ENCODE measurements around the gene EME2.

Gene EME2

DNA sequence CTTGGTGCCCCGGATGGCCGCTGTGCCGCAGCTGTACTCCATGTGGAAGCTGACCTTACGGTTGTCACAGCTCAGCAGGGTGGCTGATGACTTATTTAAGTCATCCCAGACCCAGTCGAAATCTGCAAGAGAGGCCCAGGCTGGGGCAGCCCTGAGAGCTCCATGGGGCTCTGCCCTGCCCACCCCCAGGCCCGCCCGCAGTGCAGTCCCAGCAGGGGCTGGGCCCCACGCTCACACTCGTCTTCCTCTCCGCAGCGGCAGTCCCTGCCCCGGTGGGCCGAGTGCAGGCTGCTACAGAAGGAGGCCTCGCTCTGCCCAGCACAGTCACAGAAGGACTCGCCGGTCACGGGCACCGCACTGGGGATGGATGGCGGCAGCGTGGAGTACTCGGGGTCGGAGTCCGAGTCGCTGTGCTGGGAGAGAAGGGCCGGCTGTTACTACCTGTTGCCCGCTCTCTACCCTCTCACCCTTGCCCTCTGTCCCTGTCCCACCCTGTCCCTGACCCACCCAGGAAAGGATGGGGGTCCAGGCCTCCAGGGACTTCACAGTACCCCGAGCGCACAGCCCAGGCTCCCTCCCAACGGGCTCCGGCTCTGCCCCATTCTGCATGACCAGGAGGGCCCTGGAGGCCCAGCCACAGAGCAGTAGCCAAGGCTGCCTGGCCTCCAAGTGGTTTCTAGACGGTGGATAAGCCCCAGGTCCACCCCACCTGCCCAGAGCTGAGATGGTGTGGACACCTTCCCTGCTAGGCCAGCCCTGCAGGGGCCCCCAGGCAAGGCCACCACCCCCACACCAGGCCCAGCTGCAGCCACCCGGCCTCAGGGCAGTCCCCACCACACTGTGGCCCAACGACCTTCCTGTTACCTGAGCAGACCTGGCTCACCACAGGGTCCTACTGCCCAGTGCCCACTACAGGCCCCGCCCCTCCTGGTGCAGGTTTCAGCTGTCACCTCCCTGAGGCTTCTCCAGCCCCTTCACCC lies 5.9 kb downstream of the EME2 start:
- no peak for DNase-seq

DNA sequence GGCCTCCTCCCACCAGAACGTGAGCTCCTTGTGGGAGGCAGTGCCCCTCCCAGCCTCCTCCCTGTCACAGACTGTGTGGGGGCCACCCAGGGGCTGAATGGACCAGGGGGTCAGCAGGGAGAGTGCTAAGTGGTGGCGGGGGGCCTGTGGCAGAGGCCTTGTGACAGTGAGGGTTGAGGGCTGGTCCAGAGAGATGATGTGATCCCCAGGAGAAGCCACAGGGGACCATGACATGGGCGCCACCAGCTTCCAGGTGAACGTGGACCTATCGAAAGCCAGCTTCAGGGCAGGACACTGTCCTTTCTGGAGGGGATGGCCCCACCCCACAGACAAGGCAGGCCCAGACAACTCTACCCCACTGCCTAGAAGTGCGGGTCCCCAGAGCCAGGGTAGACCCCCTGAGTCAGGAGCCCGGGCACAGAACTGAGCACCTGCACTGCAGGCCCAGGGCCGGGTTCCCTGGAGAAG lies 6.7 kb downstream of the EME2 start:
- no peak for DNase-seq

DNA sequence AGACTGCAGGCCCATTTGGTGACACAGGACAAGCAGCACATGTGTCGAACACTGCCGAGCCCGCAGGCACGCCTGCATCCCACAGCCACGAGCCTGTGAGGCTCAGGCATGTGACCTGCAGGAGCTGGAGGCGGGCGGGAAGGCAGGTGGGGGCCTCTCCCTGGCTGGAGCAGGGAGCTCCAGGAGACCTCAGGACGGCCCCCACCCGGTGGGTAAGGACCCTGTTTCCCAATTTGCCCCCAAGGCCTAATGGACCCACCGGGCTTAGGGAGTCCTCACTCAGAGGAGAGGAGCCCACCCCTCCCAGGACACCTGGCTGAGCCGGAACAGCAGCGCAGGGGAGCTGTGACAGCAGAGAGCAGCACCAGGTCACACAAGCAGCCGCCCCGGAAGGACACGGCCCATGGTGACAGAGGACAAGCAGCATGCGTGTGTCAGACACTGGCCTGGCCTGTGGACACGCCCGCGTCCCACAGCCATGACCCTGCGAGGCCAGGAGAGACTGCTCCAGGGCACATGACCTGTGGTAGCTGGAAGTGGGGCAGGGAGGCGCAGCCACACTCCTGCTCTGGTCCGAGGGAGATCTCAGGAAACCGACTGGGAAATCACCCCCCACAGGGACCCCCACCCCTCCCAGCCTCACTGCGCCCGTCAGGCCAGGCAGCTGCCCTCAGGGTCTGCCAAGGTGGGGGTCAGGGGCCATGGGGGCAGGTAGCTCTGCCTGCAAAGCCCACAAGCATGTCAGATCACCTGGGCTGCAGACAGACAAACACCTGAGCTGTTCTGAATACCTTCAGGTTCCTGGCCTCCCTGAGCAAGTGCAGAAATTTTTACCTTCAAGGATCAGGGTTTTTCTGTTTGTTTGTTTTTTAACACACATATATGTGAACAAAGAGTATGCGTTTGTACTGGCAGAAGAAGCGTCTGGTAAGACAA lies 7.4 kb downstream of the EME2 start:
- no peak for DNase-seq

DNA sequence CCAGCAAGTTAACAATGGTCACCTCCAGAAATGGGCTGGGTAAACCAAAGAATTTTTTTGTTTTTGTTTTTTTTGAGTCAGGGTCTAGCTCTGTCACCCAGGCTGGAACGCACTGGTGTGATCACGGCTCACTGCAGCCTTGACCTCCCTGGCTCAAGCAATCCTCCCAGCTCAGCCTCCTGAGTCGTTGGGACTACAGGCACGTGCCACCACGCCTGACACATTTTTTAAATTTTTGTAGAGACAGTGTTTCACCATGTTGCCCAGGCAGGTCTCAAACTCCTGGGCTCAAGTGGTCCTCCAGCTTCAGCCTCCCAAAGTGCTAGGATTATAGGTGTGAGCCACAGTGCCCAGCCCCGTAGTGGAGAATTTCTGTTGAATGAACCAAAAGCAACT lies 8.1 kb downstream of the EME2 start:
- DNase-seq, result no peak

DNA sequence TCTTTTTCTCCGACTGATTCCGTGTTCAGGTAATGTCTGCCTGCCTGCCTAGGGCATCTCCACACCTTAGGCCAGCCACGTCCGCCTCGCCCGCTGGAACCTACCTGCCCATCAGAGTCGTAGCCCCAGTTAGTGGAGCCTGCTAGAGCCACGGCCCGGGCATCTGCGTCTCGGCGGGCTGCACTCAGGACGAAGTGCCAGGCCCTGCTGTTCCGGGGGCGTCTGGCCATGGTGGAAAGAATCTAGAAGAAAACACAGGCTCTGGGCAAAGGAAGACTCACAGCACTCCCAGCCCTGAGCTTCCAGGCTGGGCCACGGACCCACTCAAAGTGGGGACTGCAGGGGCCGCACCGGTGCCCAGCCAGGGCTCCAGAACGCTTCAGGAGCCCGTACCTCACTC lies 8.6 kb downstream of the EME2 start:
- no peak for DNase-seq

DNA sequence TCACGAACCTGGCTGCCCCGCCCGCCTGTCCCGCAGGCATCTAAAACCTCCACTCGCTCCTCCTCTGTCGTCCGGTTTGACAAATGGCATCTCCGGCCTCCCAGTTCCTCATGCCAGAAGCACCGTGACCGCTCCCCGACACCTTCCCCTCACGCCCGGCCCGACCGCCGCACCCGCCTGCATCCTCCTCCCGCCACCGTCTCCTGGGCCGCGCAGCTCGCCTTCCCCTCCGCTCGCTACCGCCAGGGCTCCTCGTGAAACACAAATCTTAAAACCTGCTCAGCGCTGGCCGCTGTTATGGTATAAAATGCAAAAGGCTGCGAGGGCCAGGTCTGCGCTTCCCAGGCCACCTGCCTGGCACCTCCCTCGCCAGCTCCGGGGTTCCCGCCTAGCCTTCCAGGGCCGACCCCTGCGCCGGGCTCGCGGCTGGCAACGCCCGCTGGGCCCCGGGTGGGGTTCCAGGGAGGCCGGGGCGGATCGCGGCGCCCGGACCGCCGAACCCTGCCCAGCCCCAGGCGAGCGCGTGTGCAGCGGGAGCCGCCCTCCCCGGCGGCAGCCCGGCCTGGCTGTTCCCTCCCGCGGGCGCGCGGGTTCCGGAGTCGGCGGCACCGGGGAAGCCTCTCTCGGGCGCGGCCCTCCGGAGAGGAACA lies 9.3 kb downstream of the EME2 start:
- DNase-seq, result no peak

DNA sequence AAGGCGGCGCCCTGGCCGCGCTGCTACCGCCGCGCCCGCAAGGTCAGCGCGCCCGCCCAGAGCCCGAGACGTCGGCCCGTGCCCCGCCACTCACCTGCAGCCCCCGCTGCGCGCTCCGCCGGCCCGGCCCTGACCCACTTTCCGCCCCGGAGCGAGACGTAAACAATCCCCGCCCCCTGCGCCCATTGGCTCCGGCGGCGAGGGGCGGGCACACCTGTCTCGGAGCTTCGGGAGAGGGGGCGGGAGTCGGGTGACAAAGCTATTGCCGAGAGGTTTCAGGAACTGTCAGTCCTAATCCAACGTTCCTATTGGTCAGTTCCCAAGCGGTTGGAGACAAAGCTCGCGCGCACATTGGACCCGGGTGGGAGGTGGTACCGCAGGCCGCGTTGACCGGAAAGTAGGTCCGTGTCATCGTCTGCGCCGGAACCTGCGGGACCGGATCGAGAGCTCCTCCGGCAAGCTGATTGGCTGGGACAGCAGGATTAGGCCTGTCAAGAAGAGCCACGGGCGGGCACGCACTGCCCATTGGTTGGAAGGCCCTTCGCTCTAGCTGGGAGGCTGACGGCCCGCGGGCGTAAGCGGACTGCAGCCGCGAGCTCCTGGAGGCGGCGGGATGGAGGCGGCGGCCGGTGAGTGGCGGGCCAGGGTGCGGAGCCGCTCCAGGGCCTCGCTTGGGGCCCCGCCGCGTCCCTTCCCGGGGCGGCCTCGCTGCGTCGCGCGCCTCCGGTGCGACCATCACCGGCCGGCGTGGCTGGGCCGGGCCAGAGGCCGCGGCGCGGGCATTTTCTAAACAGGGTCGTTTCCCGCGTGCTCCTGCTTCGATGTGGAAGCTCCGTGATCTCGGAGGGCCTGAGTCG lies 10.0 kb downstream of the EME2 start, which contains the start of the genes NUBP2 and SPSB3:
TSS of gene NUBP2 (plus strand) at position 553 of the 857 bp plus-strand sequence. CDS start at position 614, 61 bp downstream.
TSS of gene SPSB3 (minus strand) at position 164 of the 857 bp plus-strand sequence. CDS start 1,088 bp downstream, outside the sequence.
- peak; percentile 100 for DNase-seq

DNA sequence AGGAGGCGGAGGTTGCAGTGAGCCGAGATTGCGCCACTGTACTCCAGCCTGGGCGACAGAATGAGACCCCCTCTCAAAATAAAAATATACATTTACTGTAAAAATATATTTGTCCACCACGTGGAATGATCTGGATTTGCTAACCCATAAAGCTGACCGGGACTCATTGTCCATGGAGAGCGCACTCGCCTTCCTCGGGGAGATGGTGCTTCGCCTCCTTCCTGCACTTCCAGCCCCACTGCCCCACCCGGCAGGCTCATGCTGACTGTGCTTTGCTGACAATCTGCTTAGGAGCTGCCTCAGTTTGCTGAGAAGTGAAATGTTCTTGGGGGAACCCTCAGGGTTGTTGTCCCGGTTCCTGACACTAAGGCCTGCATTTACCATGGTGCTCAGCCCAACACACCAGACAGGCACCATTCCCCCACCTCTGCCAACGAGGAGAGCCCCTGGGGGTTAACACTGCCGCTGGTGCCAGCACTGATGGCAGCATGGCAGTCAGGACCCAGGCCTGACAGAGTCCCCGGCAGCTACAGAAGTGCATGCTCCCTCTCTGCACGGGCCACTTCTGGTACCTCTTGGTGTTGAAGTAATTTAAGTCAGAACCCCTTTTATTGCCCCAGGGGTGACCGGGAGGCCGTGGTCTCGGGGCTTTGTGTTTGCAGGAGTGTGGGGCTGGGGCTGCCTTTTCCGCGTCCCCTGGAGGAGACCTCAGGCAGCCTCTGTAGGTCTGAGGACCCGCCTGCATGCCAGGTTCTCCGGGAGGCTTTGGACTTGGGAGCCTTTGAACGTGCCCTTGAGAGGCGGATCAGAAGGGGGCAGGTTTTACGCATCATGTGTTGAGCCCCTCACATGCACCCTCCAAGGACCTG lies 12.6 kb downstream of the EME2 start:
- DNase-seq, result no peak

DNA sequence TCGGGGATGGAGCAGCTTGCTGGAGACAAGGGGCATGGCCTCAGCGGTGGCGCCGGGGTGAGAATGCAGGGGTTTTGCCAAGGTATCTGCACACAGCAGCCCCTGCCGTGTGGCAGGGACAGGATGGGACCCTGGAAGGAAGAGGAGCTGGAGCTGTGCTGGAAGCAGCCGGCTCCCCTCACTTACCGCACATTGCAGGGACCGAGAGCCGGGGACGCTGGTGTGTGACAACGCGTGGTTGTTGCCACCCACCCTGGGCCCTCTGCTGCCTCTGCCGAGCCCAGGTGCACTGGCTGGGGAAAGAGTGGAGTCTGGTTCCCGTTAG lies 13.2 kb downstream of the EME2 start:
- no peak for DNase-seq

DNA sequence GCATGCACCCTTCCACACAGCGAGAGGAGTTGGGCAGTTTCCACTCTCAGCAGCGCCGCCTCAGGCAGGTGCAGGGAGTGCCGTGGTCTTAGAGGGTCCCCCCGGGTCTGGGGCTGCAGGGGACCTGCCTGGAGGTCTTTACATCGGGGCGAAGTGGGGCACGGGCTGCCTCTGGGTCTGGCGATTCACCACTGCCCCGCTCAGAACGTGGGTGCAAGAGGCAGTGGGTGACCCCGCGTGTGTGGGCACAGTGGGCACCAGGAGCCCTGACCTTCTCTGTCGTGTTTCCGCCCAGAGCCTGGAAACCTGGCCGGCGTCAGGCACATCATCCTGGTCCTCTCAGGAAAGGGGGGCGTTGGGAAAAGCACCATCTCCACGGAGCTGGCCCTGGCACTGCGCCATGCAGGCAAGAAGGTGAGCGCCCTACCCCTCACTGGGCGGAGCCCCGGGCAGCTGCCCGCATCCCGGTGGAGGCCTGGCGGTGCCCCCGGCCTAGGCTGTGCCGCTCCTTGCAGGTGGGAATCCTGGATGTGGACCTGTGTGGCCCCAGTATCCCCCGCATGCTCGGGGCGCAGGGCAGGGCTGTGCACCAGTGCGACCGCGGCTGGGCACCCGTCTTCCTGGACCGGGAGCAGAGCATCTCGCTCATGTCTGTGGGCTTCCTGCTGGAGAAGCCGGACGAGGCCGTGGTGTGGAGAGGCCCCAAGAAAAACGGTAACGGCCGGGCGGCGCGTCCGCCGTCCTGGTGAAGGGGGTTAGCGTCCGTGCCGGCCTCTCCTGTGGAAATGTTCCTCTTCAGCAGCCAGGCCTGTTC lies 13.8 kb downstream of the EME2 start:
- no peak for DNase-seq

DNA sequence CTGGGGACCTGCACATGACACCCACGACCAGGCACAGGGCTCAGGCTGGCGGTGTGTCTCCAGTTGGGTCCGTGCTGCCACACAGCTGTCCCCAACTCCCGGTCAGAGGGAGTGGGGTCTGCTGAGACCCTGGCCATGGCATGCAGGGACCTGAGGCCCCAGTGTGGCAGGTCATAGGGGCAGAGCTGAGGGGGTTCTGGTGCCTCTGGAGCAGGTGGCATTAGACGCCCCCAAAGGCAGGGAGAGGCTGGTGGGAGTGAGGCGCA lies 14.4 kb downstream of the EME2 start:
- DNase-seq, result no peak

DNA sequence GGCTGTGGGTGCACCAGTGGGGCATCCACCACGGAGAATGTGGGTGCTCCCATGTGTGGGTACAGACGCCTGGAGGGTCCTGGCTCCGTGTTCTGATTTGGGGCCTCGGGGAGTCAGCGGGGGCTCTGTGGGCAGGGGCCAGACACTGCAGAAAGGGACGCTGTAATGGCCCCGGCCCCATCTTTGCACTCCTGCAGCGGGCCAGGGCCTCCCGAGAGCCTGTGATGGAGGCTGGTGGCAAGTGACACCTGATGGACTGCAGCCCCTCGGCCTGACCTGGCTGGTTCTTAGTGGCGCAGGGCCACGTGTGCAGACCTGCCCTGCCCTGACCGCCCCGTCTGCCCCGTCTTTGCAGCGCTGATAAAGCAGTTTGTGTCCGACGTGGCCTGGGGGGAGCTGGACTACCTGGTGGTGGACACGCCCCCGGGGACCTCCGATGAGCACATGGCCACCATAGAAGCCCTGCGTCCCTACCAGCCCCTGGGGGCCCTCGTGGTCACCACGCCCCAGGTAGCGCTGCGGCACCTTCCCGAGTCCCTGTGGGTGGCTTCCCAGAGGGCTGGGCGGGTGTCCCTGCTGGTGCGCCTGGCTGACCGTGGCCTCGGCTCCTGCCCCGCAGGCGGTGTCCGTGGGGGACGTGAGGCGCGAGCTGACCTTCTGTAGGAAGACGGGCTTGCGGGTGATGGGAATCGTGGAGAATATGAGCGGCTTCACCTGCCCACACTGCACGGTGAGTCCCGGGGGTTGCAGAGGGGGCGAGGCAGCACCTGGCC lies 14.9 kb downstream of the EME2 start:
- no peak for DNase-seq

DNA sequence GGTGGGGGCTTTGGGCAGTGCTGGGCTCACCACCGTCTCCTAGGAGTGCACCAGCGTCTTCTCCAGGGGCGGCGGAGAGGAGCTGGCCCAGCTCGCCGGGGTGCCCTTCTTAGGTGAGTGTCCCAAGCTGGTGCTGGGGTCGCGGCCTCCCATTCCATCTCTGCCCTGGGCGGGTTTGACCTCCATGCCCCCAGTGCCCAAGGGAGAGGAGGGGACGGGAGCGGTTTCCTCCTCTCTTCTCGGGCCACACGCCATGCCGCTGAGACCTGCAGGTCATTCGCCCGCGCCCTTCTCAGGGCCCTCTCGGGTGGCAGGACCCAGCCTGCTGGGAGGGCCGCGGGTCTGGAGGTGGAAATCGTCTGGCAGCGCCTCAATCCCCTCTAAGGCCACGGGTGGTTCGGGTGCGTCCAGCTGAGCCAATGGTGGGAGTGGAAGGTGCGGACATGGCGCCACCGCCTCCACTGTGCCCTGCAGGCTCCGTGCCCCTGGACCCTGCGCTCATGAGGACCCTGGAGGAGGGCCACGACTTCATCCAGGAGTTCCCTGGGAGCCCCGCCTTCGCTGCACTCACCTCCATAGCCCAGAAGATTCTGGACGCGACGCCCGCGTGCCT lies 15.6 kb downstream of the EME2 start:
- DNase-seq, result no peak

DNA sequence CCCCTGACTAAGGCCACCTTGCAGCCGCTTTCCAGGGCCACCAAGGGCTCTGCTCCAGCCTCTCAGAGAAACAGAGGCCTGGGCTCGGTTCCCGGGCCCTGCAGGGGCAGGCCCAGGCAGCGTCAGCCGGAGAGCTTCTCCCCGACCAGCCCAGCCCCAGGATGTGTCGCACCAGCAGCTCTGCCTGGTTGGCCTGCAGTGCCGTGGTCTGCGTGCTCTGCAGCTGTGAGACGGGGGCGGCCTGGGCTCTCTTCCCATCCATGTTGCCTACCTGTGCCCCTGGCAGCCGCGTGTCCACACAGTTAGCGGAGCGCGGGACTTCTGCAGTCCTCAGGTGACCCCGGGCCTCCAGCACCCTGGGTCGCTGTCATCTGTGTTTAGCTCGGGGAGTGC lies 16.1 kb downstream of the EME2 start:
- no peak for DNase-seq

DNA sequence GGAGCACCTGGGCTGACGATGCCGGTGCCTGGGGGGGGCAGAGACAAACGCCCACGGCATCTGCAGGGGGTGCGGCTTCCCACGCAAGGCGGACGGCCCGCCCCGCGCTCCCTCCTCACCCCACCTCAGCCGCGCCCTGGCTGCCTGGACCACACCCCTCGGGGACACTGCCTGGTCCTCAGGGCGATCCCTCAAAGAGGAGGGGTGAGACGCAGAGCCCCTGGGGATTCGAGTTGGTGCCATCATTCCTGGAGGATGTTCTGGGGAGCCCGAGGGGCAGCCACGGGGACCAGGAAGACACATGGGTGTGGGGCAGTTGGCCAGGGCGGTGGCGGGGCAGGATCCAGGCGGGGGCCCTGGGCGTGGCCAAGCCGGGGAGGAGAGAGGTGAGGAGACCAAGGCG lies 17.0 kb downstream of the EME2 start:
- DNase-seq, result no peak

DNA sequence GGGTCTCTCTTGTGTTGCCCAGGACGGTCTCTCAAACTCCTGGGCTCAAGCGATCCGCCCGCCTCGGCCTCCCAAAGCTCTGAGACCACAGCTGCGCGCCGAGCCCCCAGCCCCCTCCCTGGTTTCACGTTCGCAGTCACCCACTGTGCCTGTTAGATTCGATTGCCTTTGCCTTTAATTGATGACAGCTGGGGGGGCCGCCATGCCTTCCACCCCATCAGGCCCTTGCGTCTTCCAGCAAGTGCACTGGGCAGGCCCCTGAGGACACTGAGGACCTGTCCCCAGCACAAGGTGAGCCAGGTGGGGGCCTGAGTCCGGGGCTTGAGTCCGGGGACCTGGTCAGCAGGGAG lies 17.6 kb downstream of the EME2 start:
- DNase-seq, result no peak

DNA sequence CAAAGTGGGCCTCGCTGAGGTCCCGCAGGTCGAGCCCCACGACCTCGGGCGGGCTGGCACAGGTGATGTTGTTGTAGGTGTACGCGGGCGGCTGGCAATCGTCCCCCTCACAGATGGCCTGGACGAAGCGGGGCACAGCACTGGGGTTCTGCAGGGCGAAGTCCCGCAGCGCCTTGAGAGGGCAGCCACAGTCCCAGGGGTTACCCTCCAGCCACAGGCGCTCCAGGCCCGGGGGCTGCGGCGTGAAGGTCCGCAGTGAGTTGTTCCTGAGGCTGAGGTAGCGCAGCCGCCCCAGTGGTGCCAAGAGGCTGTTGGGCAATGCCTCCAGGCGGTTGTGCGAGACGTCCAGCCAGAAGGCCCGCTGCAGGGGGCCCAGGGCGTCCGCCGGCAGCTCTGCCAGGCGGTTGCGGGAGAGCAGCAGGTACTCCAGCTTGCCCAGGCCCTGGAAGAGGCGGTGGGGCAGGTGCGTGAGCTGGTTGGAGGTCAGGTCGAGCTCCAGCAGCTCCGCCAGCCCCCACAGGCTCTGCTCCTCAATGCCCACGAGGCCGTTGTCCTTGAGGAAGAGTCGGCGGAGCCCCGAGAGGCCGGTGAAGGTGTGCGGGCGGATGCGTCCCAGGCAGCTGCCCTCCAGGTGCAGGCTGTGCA lies 18.1 kb downstream of the EME2 start:
- DNase-seq, result no peak

DNA sequence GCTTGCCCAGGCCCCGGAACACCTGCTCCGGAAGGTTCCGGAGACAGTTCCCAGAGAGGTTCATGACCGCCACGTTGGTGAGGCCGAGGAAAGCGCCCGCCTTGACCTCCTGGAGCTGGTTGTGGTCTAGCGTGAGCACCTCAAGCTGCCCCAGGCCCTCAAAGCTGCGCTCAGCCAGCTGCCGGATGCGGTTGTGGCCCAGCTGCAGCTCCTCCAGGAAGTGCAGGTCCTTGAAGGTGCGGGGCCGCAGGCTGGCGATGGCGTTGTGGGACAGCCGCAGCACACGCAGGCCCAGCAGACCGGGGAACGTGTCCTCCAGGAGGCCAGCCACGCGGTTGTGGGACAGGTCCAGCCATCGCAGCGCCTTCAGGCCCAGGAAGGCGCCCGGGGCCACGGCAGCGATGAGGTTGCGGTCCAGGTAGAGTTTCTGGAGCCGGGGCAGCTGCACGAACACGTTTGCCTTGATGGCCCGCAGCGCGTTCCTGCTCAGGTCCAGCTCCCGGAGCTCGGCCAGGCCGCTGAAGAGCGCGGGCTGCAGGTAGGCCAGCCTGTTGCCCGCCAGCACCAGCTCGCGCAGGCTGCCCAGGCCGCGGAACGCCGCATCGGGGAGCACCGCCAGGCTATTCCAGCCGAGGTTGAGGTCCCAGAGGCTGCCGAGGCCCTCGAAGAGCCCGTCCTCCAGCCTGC lies 18.8 kb downstream of the EME2 start:
- DNase-seq, result no peak

Data from fibroblast of skin of abdomen (primary cell).